ENCODE results near the gene MACROD1.

The MACROD1 gene

GRCh38 chr11:64150481-64151239 is 15.3 kb downstream of the MACROD1 start:
- Mint-ChIP-seq H3K4me3 (no peak overlapping the region), H3K27ac (no peak overlapping the region), H3K36me3 (ENCODE audit: low read depth) (no peaks in the 10 kb centered on the region), H3K9me3 (no peaks in the 10 kb centered on the region), H3K4me1 (ENCODE audit: low read depth) (peaks cover 6% of the 10 kb centered on the region), H3K27me3 (ENCODE audit: low read depth) (no peaks in the 10 kb centered on the region)
- no peak for DNase-seq (ENCODE audit: low spot score)

DNA sequence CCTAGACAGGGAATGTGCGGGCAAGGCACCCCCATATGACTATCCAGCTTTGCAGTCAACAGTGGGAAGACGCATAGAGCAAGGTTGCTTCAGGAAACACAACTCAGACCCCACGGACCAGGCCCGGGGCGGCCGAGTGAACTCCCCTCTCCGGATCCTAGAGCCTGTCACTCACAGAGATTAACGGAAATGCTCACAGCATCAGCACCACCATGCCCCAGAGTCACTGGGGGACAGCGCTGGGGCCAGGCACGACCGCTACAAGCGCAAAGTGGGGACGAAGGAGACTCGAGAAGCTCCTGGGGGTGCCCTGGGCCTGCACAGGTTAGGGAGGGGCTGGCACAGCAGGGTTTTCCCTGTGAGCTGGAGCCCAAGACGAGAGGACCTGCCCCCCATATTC is 15.9 kb downstream of the MACROD1 start:
- Mint-ChIP-seq H3K36me3 (ENCODE audit: low read depth) (no peaks in the 10 kb centered on the region), H3K27me3 (ENCODE audit: low read depth) (no peaks in the 10 kb centered on the region), H3K4me1 (ENCODE audit: low read depth) (peaks cover 6% of the 10 kb centered on the region), H3K4me3 (no peak overlapping the region), H3K27ac (no peak overlapping the region), H3K9me3 (no peaks in the 10 kb centered on the region)
- DNase-seq (ENCODE audit: low spot score), result no peak

DNA sequence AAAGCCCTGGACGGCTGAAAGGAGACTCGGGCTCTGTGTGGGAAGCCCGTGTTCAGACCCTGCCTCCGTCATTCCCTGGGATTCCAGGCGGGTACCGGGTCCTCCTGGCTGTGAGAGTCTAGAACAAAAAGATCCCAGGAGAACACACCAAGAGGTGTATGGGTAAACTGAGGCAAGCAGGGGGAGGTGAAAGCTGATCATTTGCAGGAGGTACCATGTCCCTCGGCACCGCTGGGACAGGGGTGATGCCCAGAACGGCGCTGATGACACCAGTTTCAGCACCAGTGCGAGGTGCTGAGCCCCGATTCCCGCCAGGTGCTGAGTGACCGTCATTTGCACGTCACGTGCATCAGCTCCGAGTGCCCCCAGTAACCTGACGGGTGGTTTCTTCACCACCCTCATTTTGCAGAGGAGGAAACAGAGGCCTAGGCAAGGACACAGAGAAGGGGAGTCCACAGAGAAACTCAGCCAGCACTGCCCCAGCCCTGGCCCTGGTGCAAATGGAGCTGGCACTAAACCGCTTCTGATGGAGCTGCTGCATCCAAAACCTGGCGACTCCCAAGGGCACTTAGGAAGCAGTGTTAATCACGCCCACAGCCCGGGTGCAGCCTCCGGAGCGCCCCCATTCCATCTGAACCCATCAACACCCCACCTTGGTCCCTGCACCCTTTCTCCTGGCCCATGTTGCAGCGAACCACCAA is 16.8 kb downstream of the MACROD1 start:
- H3K9me3 Mint-ChIP-seq, result no peaks in the 10 kb centered on the region
- DNase-seq (ENCODE audit: low spot score), result no peak
- H3K27ac Mint-ChIP-seq, result no peak overlapping the region
- no peaks in the 10 kb centered on the region for H3K36me3 Mint-ChIP-seq (ENCODE audit: low read depth)
- peaks cover 8% of the 10 kb centered on the region for H3K4me1 Mint-ChIP-seq (ENCODE audit: low read depth)
- H3K27me3 Mint-ChIP-seq (ENCODE audit: low read depth), result no peaks in the 10 kb centered on the region
- H3K4me3 Mint-ChIP-seq, result no peak overlapping the region

- Mint-ChIP-seq H3K36me3 (ENCODE audit: low read depth) (no peaks in the 10 kb centered on the region), H3K4me1 (ENCODE audit: low read depth) (peaks cover 15% of the 10 kb centered on the region), H3K9me3 (no peaks in the 10 kb centered on the region), H3K4me3 (no peak overlapping the region), H3K27ac (no peak overlapping the region), H3K27me3 (ENCODE audit: low read depth) (no peaks in the 10 kb centered on the region)
- peak; percentile 48 for DNase-seq (ENCODE audit: low spot score)
These were observed 17.5 kb downstream of the MACROD1 start for GRCh38 chr11:64148226-64148916.

DNA sequence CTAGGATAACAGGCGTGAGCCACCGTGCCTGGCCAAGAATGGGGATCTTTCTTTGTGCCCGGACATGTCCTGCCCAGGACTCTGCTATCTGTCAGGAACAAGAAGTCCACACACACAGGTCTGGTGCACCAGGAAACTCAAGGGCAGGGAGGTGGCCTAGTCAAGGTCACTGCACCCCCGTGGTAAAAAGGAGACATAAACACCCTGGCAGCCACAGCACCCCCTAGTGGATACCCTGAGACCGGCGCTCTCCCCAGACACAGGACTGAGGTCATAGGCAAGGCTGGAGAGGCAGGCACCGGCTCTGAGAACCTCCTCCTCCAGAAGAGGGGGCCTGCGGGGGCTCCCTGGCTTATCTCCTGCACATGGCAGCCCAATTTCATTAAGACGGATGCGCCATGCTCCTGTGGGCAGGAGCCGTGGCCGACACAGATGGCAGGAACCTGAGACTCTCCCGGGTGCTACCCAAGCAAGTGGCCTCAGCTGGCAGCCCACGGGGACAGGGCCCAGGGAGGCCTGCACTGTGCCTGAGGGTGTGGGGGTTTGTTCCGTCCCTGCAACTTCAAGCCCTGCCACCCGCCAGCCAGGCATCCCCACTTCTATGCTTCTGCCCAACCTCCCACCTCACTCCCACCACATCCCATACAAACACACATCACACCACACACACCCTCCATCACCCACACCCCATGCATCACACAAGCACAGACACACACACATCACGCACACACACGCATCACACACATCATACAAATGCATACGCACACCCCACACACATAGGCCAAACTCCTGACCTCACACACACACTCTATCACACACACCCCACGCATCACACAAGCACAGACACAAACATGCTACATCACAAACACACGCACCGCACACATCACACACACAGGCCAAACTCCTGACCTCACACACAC is 19.6 kb downstream of the MACROD1 start:
- Mint-ChIP-seq H3K36me3 (ENCODE audit: low read depth) (no peaks in the 10 kb centered on the region), H3K4me1 (ENCODE audit: low read depth) (peaks cover 13% of the 10 kb centered on the region), H3K27me3 (ENCODE audit: low read depth) (no peaks in the 10 kb centered on the region), H3K4me3 (no peak overlapping the region), H3K9me3 (no peaks in the 10 kb centered on the region), H3K27ac (no peak overlapping the region)
- peak; percentile 53 for DNase-seq (ENCODE audit: low spot score)

GRCh38 chr11:64144587-64145472 is 21.1 kb downstream of the MACROD1 start:
- Mint-ChIP-seq H3K4me3 (no peak overlapping the region), H3K27me3 (ENCODE audit: low read depth) (no peaks in the 10 kb centered on the region), H3K27ac (no peak overlapping the region), H3K9me3 (no peaks in the 10 kb centered on the region), H3K4me1 (ENCODE audit: low read depth) (peaks cover 13% of the 10 kb centered on the region), H3K36me3 (ENCODE audit: low read depth) (no peaks in the 10 kb centered on the region)
- no peak for DNase-seq (ENCODE audit: low spot score)

DNA sequence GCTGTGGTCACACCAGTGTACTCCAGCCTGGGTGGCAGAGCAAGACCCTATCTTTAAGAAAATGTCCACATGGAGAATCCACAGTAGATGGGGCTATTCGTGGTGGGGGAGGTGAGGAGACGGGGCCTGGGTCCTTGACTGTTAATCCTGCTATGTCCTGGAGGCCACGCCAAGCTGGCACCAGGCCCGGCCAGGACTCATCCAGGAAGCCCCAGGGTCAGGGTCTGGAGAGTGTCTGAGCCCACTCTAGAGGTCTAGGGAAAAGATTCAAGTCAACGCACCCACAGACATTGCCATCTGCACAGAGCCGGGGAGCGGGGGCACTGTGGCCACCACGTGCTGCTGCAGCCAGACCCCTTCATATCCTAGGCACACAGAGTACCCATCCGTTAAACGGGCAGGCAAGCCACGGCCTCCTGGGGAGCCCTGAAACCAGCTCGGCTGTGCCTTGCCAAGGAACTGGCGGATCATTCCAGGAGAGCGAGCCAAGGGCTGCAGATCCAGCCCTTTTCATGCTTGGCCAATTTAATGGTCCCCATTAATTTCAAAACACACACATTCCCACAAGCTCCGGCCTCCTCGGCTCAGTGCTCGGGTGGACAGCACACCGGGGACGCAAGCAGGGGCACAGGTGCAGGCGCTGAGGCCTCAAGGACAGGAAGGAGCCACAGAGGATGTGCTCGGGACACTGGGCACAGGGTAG is 24.7 kb downstream of the MACROD1 start:
- H3K27me3 Mint-ChIP-seq (ENCODE audit: low read depth), result no peaks in the 10 kb centered on the region
- no peak for DNase-seq (ENCODE audit: low spot score)
- H3K4me1 Mint-ChIP-seq (ENCODE audit: low read depth), result peaks cover 10% of the 10 kb centered on the region
- H3K4me3 Mint-ChIP-seq, result no peak overlapping the region
- no peaks in the 10 kb centered on the region for H3K36me3 Mint-ChIP-seq (ENCODE audit: low read depth)
- no peaks in the 10 kb centered on the region for H3K9me3 Mint-ChIP-seq
- H3K27ac Mint-ChIP-seq, result no peak overlapping the region

DNA sequence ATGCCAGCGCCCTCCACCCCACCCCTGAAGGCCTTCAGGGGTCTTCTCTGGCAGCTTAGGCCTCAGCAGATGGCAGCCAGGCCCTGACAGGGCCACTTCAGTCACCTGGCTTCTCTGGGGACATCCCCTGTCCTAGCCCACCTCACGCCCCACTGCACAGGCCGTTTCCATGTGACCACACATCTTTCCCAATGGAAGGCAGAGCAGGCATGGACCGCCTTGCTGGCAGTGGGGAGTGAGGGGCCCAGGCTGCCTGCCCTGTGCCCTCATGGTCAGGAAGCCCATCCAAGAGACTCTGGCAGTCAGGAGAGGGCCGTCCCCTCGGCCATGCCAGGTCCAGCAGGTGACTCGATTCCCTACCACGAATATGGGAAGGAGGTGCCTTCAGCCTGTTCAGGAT is 25.8 kb downstream of the MACROD1 start:
- H3K4me1 Mint-ChIP-seq (ENCODE audit: low read depth), result peaks cover 8% of the 10 kb centered on the region
- H3K4me3 Mint-ChIP-seq, result no peak overlapping the region
- DNase-seq (ENCODE audit: low spot score), result no peak
- no peaks in the 10 kb centered on the region for H3K36me3 Mint-ChIP-seq (ENCODE audit: low read depth)
- H3K9me3 Mint-ChIP-seq, result no peaks in the 10 kb centered on the region
- no peaks in the 10 kb centered on the region for H3K27me3 Mint-ChIP-seq (ENCODE audit: low read depth)
- H3K27ac Mint-ChIP-seq, result no peak overlapping the region

- Mint-ChIP-seq H3K9me3 (no peaks in the 10 kb centered on the region), H3K27me3 (ENCODE audit: low read depth) (no peaks in the 10 kb centered on the region), H3K4me3 (no peak overlapping the region), H3K36me3 (ENCODE audit: low read depth) (no peaks in the 10 kb centered on the region), H3K27ac (no peak overlapping the region), H3K4me1 (ENCODE audit: low read depth) (peaks cover 7% of the 10 kb centered on the region)
- no peak for DNase-seq (ENCODE audit: low spot score)
These were observed 26.9 kb downstream of the MACROD1 start for GRCh38 chr11:64139049-64139448.

DNA sequence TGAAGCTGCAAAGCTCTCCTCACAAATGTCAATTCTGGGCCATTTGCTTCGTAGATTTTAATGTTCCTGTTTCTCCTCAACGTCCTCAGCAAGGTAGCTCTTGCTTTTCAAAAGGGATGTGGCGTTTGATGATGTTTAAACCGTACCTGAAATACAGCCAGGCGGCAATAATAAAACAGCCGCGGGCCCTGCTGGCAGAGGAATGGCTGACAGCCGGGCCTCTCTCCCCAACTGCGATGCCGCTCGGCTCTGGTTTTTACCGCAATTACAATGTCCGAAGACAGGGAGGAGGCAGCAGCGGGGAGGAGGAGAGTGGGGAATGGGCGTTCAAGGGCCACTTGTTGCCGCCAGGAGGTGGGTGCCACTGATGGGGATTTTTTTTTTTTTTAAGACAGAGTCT is 27.5 kb downstream of the MACROD1 start:
- Mint-ChIP-seq H3K36me3 (ENCODE audit: low read depth) (no peaks in the 10 kb centered on the region), H3K4me3 (no peak overlapping the region), H3K27ac (no peak overlapping the region), H3K9me3 (no peaks in the 10 kb centered on the region), H3K4me1 (ENCODE audit: low read depth) (peaks cover under 1% of the 10 kb centered on the region), H3K27me3 (ENCODE audit: low read depth) (no peaks in the 10 kb centered on the region)
- no peak for DNase-seq (ENCODE audit: low spot score)

GRCh38 chr11:64136765-64137441 is 29.0 kb downstream of the MACROD1 start:
- Mint-ChIP-seq H3K27me3 (ENCODE audit: low read depth) (no peaks in the 10 kb centered on the region), H3K36me3 (ENCODE audit: low read depth) (no peaks in the 10 kb centered on the region), H3K4me1 (ENCODE audit: low read depth) (no peaks in the 10 kb centered on the region), H3K4me3 (no peak overlapping the region), H3K27ac (no peak overlapping the region), H3K9me3 (no peaks in the 10 kb centered on the region)
- DNase-seq (ENCODE audit: low spot score), result no peak

DNA sequence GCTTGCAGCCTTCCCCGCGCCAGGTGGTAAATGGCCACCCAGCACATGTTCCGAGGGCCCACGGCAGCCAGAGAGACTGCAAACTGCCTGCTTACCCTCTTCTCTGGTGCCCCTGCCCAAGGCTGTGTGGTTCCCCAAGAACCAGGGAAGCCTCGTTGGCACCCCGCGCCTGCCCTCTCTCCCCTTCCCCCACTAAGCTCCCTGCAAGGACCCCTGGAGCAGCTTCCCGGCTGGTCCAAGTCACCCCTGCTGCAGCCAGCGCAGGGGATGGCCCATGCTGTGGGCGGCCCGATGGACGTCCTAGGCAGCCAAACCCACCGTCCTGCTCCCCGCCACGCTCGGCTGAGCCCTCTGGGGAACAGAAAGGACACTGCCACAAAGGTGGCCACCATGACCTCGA is 30.2 kb downstream of the MACROD1 start:
- Mint-ChIP-seq H3K27ac (no peak overlapping the region), H3K4me3 (no peak overlapping the region), H3K27me3 (ENCODE audit: low read depth) (no peaks in the 10 kb centered on the region), H3K36me3 (ENCODE audit: low read depth) (no peaks in the 10 kb centered on the region), H3K9me3 (no peaks in the 10 kb centered on the region), H3K4me1 (ENCODE audit: low read depth) (no peaks in the 10 kb centered on the region)
- DNase-seq (ENCODE audit: low spot score), result no peak
